IMR-90 (cell line): ENCODE measurements around the gene GALNT5. TPM values are rescaled to one million over a fixed set of nuclear protein-coding genes. Genes with fewer than 3 reads are reported as not detected.

Experiments used
- ATAC-seq: fragments of 200-7000 bp; cut with Tn5 transposase; 2 replicates; pipeline ENCODE4 v1.9.1; 2020; ENCODE audit warnings: low read depth, mild to moderate bottlenecking, moderate library complexity
- BruUV-seq: library from RNA; stranded (reverse); fragments of 400-500 nt; replicated peaks from 2 replicates; lab custom pipeline; 2021; lab: Mats Ljungman, UMichigan
- CTCF ChIA-PET: fragments of 300-600 bp; formaldehyde crosslinking; extraction: SDS; loops from one replicate; lab custom pipeline; 2021; ENCODE audit warnings: antibody characterized with exemption; lab: Yijun Ruan, JAX
- POLR2A ChIA-PET: fragments of 300-600 bp; sonication (Branson Sonifier 250); formaldehyde crosslinking; loops from one replicate; lab custom pipeline; 2022; ENCODE audit warnings: antibody characterized with exemption; ENCODE audit not compliant: unreplicated experiment; lab: Charles Lee
- DNase-seq: peaks from one replicate; pipeline ENCODE4 v3.0.0; 2013
- H2AFZ ChIP-seq: replicated peaks from 2 replicates; pipeline ENCODE3; 2013; ENCODE audit warnings: low read length, mild to moderate bottlenecking; ENCODE audit not compliant: poor library complexity
- H2AK5ac ChIP-seq: 2 replicates; pipeline ENCODE4 v1.6.1; 2013; ENCODE audit warnings: low read depth, low read length, inconsistent platforms
- H2AK9ac ChIP-seq: replicated peaks from 2 replicates; pipeline ENCODE3; 2013; ENCODE audit warnings: mild to moderate bottlenecking, low read depth, low read length, moderate library complexity; ENCODE audit not compliant: poor library complexity
- H2BK120ac ChIP-seq: 2 replicates; pipeline ENCODE4 v1.6.1; 2013; ENCODE audit warnings: low read depth, low read length, inconsistent platforms
- H2BK15ac ChIP-seq: 3 replicates; pipeline ENCODE4 v1.6.1; 2013; ENCODE audit warnings: low read depth, low read length, inconsistent platforms
- H2BK20ac ChIP-seq: 2 replicates; pipeline ENCODE4 v1.6.1; 2013; ENCODE audit warnings: low read depth, mild to moderate bottlenecking, inconsistent platforms, low read length, moderate library complexity
- H2BK5ac ChIP-seq: 2 replicates; pipeline ENCODE4 v1.6.1; 2013; ENCODE audit warnings: mild to moderate bottlenecking, low read depth, low read length, inconsistent platforms; ENCODE audit not compliant: poor library complexity, severe bottlenecking
- H3K14ac ChIP-seq: replicated peaks from 2 replicates; pipeline ENCODE4 v1.6.1; 2013; ENCODE audit warnings: low read depth, low read length, inconsistent platforms
- H3K18ac ChIP-seq: 2 replicates; pipeline ENCODE4 v1.6.1; 2013; ENCODE audit warnings: low read depth, low read length, control low read depth
- H3K23ac ChIP-seq: 2 replicates; pipeline ENCODE4 v1.6.1; 2013; ENCODE audit warnings: low read depth, low read length, inconsistent platforms
- H3K27ac ChIP-seq: 2 replicates; pipeline ENCODE4 v1.5.1; 2013; ENCODE audit warnings: mild to moderate bottlenecking, control low read depth, low read length; ENCODE audit not compliant: insufficient read depth
- H3K27me3 ChIP-seq: 2 replicates; pipeline ENCODE4 v1.6.1; 2013; ENCODE audit warnings: low read length; ENCODE audit not compliant: control insufficient read depth, insufficient read depth
- H3K36me3 ChIP-seq: 2 replicates; pipeline ENCODE4 v1.6.1; 2013; ENCODE audit warnings: low read length, mixed read lengths; ENCODE audit not compliant: control insufficient read depth, insufficient read depth
- H3K4ac ChIP-seq: 2 replicates; pipeline ENCODE4 v1.6.1; 2013; ENCODE audit warnings: low read depth, low read length, inconsistent platforms
- H3K4me1 ChIP-seq: 2 replicates; pipeline ENCODE4 v1.6.1; 2013; ENCODE audit warnings: low read length, mixed read lengths; ENCODE audit not compliant: control insufficient read depth, insufficient read depth
- H3K4me2 ChIP-seq: 2 replicates; pipeline ENCODE4 v1.6.1; 2013; ENCODE audit warnings: low read depth, mild to moderate bottlenecking, control low read depth, low read length, moderate library complexity
- H3K4me3 ChIP-seq: 2 replicates; pipeline ENCODE4 v1.5.1; 2013; ENCODE audit warnings: low read depth, mild to moderate bottlenecking, control low read depth, low read length, moderate library complexity; ENCODE audit not compliant: insufficient read depth
- H3K56ac ChIP-seq: 2 replicates; pipeline ENCODE4 v1.6.1; 2013; ENCODE audit warnings: low read length, inconsistent platforms; ENCODE audit not compliant: insufficient read depth; ENCODE audit errors: extremely low read depth
- H3K79me1 ChIP-seq, 2 experiments: 2 replicates each; pipeline ENCODE4 v1.6.1; 2013; ENCODE audit warnings: low read length in 2 of 2, inconsistent platforms in 1 of 2, low read depth in 1 of 2
- H3K9ac ChIP-seq: 2 replicates; pipeline ENCODE4 v1.6.1; 2013; ENCODE audit warnings: low read depth, low read length, control low read depth
- H3K9me1 ChIP-seq: 2 replicates; pipeline ENCODE4 v1.6.1; 2013; ENCODE audit warnings: low read length, inconsistent platforms; ENCODE audit not compliant: insufficient read depth
- H3K9me3 ChIP-seq: 2 replicates; pipeline ENCODE4 v1.6.1; 2013; ENCODE audit warnings: low read length; ENCODE audit not compliant: control insufficient read depth, insufficient read depth
- H4K20me1 ChIP-seq: 2 replicates; pipeline ENCODE4 v1.6.1; 2013; ENCODE audit warnings: low read length, inconsistent platforms; ENCODE audit not compliant: insufficient read depth
- H4K5ac ChIP-seq: 2 replicates; pipeline ENCODE4 v1.6.1; 2013; ENCODE audit warnings: mild to moderate bottlenecking, low read depth, low read length, control low read depth
- H4K8ac ChIP-seq, 2 experiments: 2 replicates each; pipeline ENCODE4 v1.6.1; 2013; ENCODE audit warnings: low read depth in 2 of 2, low read length in 2 of 2, control low read depth in 1 of 2, inconsistent platforms in 1 of 2
- H4K91ac ChIP-seq: 2 replicates; pipeline ENCODE4 v1.6.1; 2013; ENCODE audit warnings: low read depth, low read length, inconsistent platforms; ENCODE audit not compliant: insufficient read depth
- CEBPB ChIP-seq: IDR thresholded peaks from 2 replicates; pipeline ENCODE4 v1.6.1; 2012; ENCODE audit warnings: low read depth, low read length, improper control_type of control experiment
- CHD1 ChIP-seq: IDR thresholded peaks from 2 replicates; pipeline ENCODE4 v1.6.1; 2012; ENCODE audit warnings: low read depth, low read length, improper control_type of control experiment
- FOS ChIP-seq: fragments of 150-350 bp; IDR thresholded peaks from 2 replicates; pipeline ENCODE4 v1.6.1; 2016; ENCODE audit warnings: low read depth, low read length
- MAFK ChIP-seq: IDR thresholded peaks from 2 replicates; pipeline ENCODE4 v1.6.1; 2012; ENCODE audit warnings: low read depth, low read length, improper control_type of control experiment
- MXI1 ChIP-seq: IDR thresholded peaks from 2 replicates; pipeline ENCODE4 v1.6.1; 2012; ENCODE audit warnings: low read depth, mild to moderate bottlenecking, low read length, moderate library complexity, borderline replicate concordance
- NFE2L2 ChIP-seq: fragments of 150-350 bp; IDR thresholded peaks from 2 replicates; pipeline ENCODE4 v1.6.1; 2016; ENCODE audit warnings: low read depth, mild to moderate bottlenecking, low read length
- RAD21 ChIP-seq: IDR thresholded peaks from 2 replicates; pipeline ENCODE4 v1.6.1; 2012; ENCODE audit warnings: low read length, improper control_type of control experiment
- RCOR1 ChIP-seq: IDR thresholded peaks from 2 replicates; pipeline ENCODE4 v1.6.1; 2012; ENCODE audit warnings: mild to moderate bottlenecking, low read length, improper control_type of control experiment; ENCODE audit not compliant: insufficient replicate concordance
- WGBS, 2 experiments: methylation state at CpG; one replicate each; pipeline versions ENCODE4 v1.1.5 to v1.1.7; 2013; ENCODE audit warnings: missing lambda C conversion rate in 2 of 2; ENCODE audit not compliant: insufficient read length in 1 of 2; ENCODE audit errors: extremely low coverage in 2 of 2; 5-methylcytosine and 5-hydroxymethylcytosine counted together
- dilution Hi-C: fragments of 300-500 bp; cut with HindIII; formaldehyde crosslinking; loops from one replicate; pipeline ENCODE4 v1.14.3; 2018; ENCODE audit warnings: low sequenced_read_pairs; ENCODE audit not compliant: unreplicated experiment
- in situ Hi-C: fragments of 300-500 bp; cut with MboI; formaldehyde crosslinking; loops from 3 replicates; pipeline ENCODE4 v1.14.3; 2019; ENCODE audit warnings: low sequenced_read_pairs, inconsistent platforms, mixed read lengths
- intact Hi-C: fragments of 100-400 bp; cut with micrococcal nuclease; formaldehyde crosslinking; loops from 2 replicates; pipeline ENCODE4 v1.10.0; 2022
- polyA plus RNA-seq, 3 experiments: library from polyadenylated mRNA; depleted of rRNA; stranded (reverse); fragments of >200 nt; gene quantifications; 2 replicates each; pipeline ENCODE4 v1.2.3, GENCODE V29; 2012; ENCODE audit warnings: low replicate concordance in 1 of 3
- total RNA-seq: library from RNA; depleted of rRNA; stranded (reverse); fragments of >200 nt; gene quantifications from 2 replicates; pipeline ENCODE4 v1.2.3, GENCODE V29; 2012
- TF ChIP-seq, protein P1 (sequence below): conservative IDR thresholded peaks from 2 replicates; pipeline ENCODE4 v1.5.1; 2012; ENCODE audit warnings: mild to moderate bottlenecking, low read depth, low read length, improper control_type of control experiment

The GALNT5 gene
- total and polyA plus RNA-seq, 2 of the 4 experiments (the other 2 are of a cell fraction), result 36.3 to 63.3 TPM

DNA sequence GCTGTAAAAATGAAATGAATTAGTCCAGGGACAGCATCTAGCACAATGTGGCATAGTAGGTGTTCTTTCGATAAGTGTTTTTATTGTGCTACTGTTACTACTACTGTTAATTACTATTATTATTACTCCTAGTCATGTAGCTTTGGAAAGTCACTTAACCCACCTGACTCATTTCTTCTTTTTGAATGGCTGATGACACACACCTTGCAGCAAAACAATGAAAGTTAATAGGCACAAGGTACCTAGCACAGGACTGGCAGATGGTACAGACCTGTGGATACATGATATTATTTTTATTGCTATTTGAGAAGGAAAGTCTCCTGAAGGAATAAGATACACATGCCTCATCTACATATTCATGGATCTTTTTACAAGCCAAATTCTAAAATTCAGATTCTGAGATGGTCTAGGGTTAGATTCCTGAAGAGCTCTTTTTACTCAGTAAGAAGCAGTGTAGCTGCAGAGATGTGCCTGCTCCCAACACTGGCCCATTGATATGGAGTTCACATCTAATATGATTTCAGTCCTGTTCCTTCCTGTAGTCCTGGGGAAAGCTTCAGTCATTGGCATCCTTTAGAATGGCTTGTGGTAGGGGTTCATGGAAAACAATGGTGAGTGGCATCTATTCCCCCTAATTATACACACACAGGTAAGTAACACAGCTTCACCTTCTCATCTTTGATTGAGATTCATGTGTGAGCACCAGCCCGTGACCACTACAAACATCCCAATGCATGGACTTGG is 76.0 kb downstream of the GALNT5 start:
- no peaks in the 10 kb centered on the region for H3K4me1 ChIP-seq
- no peak overlapping the region for H2BK20ac ChIP-seq
- CTCF ChIA-PET, result no interaction called here
- H3K23ac ChIP-seq, result no peak overlapping the region
- H2BK120ac ChIP-seq, result no peak overlapping the region
- no peak overlapping the region for H3K9ac ChIP-seq
- H3K79me1 ChIP-seq, result no peaks in the 10 kb centered on the region
- in situ Hi-C loops (loop anchor here (25.0 kb wide), 1 partner anchor 1946 kb away; no protein-coding TSS in a partner anchor), dilution Hi-C loops (no loop called here), intact Hi-C loops (no loop called here)
- H3K18ac ChIP-seq, result no peak overlapping the region
- H4K91ac ChIP-seq, result no peak overlapping the region
- H3K4ac ChIP-seq, result no peak overlapping the region
- ATAC-seq (no peak), DNase-seq (no peak)
- H2BK5ac ChIP-seq, result no peak overlapping the region
- no peaks in the 10 kb centered on the region for H4K20me1 ChIP-seq
- H3K56ac ChIP-seq, result no peak overlapping the region
- H3K4me3 ChIP-seq, result no peak overlapping the region
- H3K27ac ChIP-seq, result no peak overlapping the region
- POLR2A ChIA-PET, result no interaction called here
- no TSS peak for BruUV-seq
- H3K4me2 ChIP-seq, result no peak overlapping the region
- H2BK15ac ChIP-seq, result no peak overlapping the region
- no peaks in the 10 kb centered on the region for H3K9me1 ChIP-seq
- H3K36me3 ChIP-seq, result no peaks in the 10 kb centered on the region
- H3K14ac ChIP-seq, result no peak overlapping the region
- no peaks in the 10 kb centered on the region for H3K9me3 ChIP-seq
- TF ChIP-seq CHD1, result no peak
- TF ChIP-seq RAD21, result no peak
- TF ChIP-seq NFE2L2, result no peak
- TF ChIP-seq CEBPB, result no peak
- TF ChIP-seq MAFK, result no peak
- TF ChIP-seq FOS, result no peak
- TF ChIP-seq RCOR1, result no peak
- no peak for TF ChIP-seq MXI1
- TF ChIP-seq, protein P1, sequence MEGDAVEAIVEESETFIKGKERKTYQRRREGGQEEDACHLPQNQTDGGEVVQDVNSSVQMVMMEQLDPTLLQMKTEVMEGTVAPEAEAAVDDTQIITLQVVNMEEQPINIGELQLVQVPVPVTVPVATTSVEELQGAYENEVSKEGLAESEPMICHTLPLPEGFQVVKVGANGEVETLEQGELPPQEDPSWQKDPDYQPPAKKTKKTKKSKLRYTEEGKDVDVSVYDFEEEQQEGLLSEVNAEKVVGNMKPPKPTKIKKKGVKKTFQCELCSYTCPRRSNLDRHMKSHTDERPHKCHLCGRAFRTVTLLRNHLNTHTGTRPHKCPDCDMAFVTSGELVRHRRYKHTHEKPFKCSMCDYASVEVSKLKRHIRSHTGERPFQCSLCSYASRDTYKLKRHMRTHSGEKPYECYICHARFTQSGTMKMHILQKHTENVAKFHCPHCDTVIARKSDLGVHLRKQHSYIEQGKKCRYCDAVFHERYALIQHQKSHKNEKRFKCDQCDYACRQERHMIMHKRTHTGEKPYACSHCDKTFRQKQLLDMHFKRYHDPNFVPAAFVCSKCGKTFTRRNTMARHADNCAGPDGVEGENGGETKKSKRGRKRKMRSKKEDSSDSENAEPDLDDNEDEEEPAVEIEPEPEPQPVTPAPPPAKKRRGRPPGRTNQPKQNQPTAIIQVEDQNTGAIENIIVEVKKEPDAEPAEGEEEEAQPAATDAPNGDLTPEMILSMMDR, result no peak
- no peaks in the 10 kb centered on the region; the same call in 1 of the 2 replicates for H3K27me3 ChIP-seq
- no peak overlapping the region for H4K5ac ChIP-seq
- H2AK9ac ChIP-seq, result no peak overlapping the region
- no CpG with 5 or more reads among the region's 2 CpGs for WGBS, 2 experiments
- no peak overlapping the region for H2AK5ac ChIP-seq
- H4K8ac ChIP-seq, result no peak overlapping the region
- no peak overlapping the region for H2AFZ ChIP-seq
